Calu3 (cell line): ENCODE measurements around the gene PTGES2. TPM values are rescaled to one million over a fixed set of nuclear protein-coding genes. Genes with fewer than 3 reads are reported as not detected.

Source experiments
- BruUV-seq: library from RNA; stranded (reverse); fragments of 400-500 nt; replicated peaks from 2 replicates; lab custom pipeline; 2021; lab: Mats Ljungman, UMichigan
- CTCF ChIA-PET: fragments of 300-600 bp; sonication (Branson Sonifier 250); formaldehyde crosslinking; loops from one replicate; lab custom pipeline; 2022; ENCODE audit warnings: antibody characterized with exemption; lab: Charles Lee
- DNase-seq: peaks from one replicate; pipeline ENCODE4 v3.0.0; 2022
- H3K27ac Mint-ChIP-seq: one replicate; pipeline ENCODE4 v1.8.0; 2022; ENCODE audit warnings: mixed read lengths; ENCODE audit not compliant: unreplicated experiment
- H3K27me3 Mint-ChIP-seq: one replicate; pipeline ENCODE4 v1.8.0; 2022; ENCODE audit warnings: mixed read lengths; ENCODE audit not compliant: unreplicated experiment
- H3K36me3 Mint-ChIP-seq: one replicate; pipeline ENCODE4 v1.8.0; 2022; ENCODE audit warnings: mild to moderate bottlenecking, moderate library complexity, mixed read lengths; ENCODE audit not compliant: insufficient read depth, unreplicated experiment
- H3K4me1 Mint-ChIP-seq: one replicate; pipeline ENCODE4 v1.8.0; 2022; ENCODE audit warnings: mild to moderate bottlenecking, low read depth, mixed read lengths; ENCODE audit not compliant: unreplicated experiment
- H3K4me3 Mint-ChIP-seq: one replicate; pipeline ENCODE4 v1.8.0; 2022; ENCODE audit warnings: mild to moderate bottlenecking, low read depth, moderate library complexity, mixed read lengths; ENCODE audit not compliant: unreplicated experiment
- H3K9me3 Mint-ChIP-seq: one replicate; pipeline ENCODE4 v1.8.0; 2022; ENCODE audit warnings: low read depth, mixed read lengths; ENCODE audit not compliant: unreplicated experiment
- CTCF ChIP-seq: fragments of 200-600 bp; IDR thresholded peaks from one replicate; pipeline ENCODE4 v1.8.0; 2022; ENCODE audit warnings: antibody characterized with exemption; ENCODE audit not compliant: unreplicated experiment
- intact Hi-C: fragments of 100-400 bp; cut with micrococcal nuclease; formaldehyde crosslinking; loops from one replicate; pipeline ENCODE4 v1.10.0; 2022; ENCODE audit not compliant: unreplicated experiment
- total RNA-seq: library from RNA; stranded (reverse); gene quantifications from 2 replicates; pipeline ENCODE4 v1.2.3, GENCODE V29; 2022

PTGES2 gene
- total RNA-seq, 1 experiment from 2014 or later = 137 TPM

DNA sequence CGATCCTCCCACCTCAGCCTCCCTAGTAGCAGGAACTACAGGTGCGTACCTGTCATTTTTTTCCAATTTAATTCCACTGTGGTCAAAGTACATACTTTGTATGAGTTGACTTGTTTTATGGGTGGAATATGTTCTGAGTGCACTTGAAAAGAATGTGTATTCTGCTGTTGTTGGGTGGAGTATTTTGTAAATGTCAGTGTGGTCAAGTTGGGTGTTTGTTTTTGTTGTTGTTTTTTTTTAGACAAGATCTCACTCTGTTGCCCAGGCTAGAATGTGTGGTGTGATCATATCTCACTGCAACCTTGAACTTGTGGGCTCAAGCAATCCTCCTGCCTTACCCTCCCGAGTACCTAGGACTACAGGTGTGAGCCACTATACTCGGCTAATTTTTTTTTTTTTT is 41.6 kb downstream of the PTGES2 start:
- no peaks in the 10 kb centered on the region for H3K27me3 Mint-ChIP-seq
- H3K36me3 Mint-ChIP-seq = peaks cover 13% of the 10 kb centered on the region
- H3K4me3 Mint-ChIP-seq = no peak overlapping the region
- H3K9me3 Mint-ChIP-seq = no peaks in the 10 kb centered on the region
- intact Hi-C loops = no loop called here
- peaks cover 23% of the 10 kb centered on the region for H3K4me1 Mint-ChIP-seq
- DNase-seq = no peak
- no TSS peak for BruUV-seq
- CTCF ChIA-PET = no interaction called here
- TF ChIP-seq CTCF = no peak
- no peak overlapping the region for H3K27ac Mint-ChIP-seq

- H3K27ac Mint-ChIP-seq = peak overlapping the region; percentile 66
- H3K9me3 Mint-ChIP-seq = no peaks in the 10 kb centered on the region
- intact Hi-C loops = no loop called here
- no peak for TF ChIP-seq CTCF
- no peaks in the 10 kb centered on the region for H3K27me3 Mint-ChIP-seq
- BruUV-seq = no TSS peak
- CTCF ChIA-PET = interaction anchor here (1.1 kb wide), 1 partner anchor 10 kb away, joined by 4 read pairs; no protein-coding TSS in a partner anchor
- DNase-seq = no peak
- H3K4me3 Mint-ChIP-seq = peak overlapping the region; percentile 28
- H3K4me1 Mint-ChIP-seq = peaks cover 25% of the 10 kb centered on the region
- H3K36me3 Mint-ChIP-seq = peaks cover 13% of the 10 kb centered on the region
Measured at GRCh38 chr9:128084746-128085145, 42.8 kb downstream of the PTGES2 start.

- H3K9me3 Mint-ChIP-seq = no peaks in the 10 kb centered on the region
- peaks cover 29% of the 10 kb centered on the region for H3K4me1 Mint-ChIP-seq
- intact Hi-C loops = no loop called here
- H3K27me3 Mint-ChIP-seq = no peaks in the 10 kb centered on the region
- BruUV-seq = no TSS peak
- no peak for TF ChIP-seq CTCF
- no peak overlapping the region for H3K27ac Mint-ChIP-seq
- H3K4me3 Mint-ChIP-seq = no peak overlapping the region
- DNase-seq = no peak
- CTCF ChIA-PET = interaction anchor here (0.8 kb wide), 1 partner anchor 12 kb away, joined by 3 read pairs; no protein-coding TSS in a partner anchor
- H3K36me3 Mint-ChIP-seq = peaks cover 32% of the 10 kb centered on the region
Measured at GRCh38 chr9:128082151-128082550, 45.4 kb downstream of the PTGES2 start.

- H3K36me3 Mint-ChIP-seq = peaks cover 41% of the 10 kb centered on the region
- CTCF ChIA-PET = no interaction called here
- no peak for TF ChIP-seq CTCF
- BruUV-seq = no TSS peak
- H3K4me1 Mint-ChIP-seq = peaks cover 29% of the 10 kb centered on the region
- peak overlapping the region; percentile 52 for H3K27ac Mint-ChIP-seq
- intact Hi-C loops = no loop called here
- no peaks in the 10 kb centered on the region for H3K27me3 Mint-ChIP-seq
- H3K9me3 Mint-ChIP-seq = no peaks in the 10 kb centered on the region
- no peak overlapping the region for H3K4me3 Mint-ChIP-seq
- DNase-seq = no peak
Measured at GRCh38 chr9:128081056-128081455, 46.5 kb downstream of the PTGES2 start.
